SK-N-SH (cell line): Measurements from ENCODE around the gene SLC5A12. TPM values are rescaled to one million over a fixed set of nuclear protein-coding genes. Genes with fewer than 3 reads are reported as not detected.

Experiments
- CTCF ChIA-PET: fragments of 300-600, 350-600 bp; formaldehyde crosslinking; extraction: SDS; loops from one replicate; lab custom pipeline; 2021; lab: Yijun Ruan, JAX
- POLR2A ChIA-PET: fragments of 350-600 bp; sonication (Branson Sonifier 250); formaldehyde crosslinking; extraction: SDS; loops from one replicate; lab custom pipeline; 2020; ENCODE audit warnings: antibody characterized with exemption, inconsistent platforms; lab: Yijun Ruan, JAX
- DNase-seq: peaks from one replicate; pipeline ENCODE4 v3.0.0; 2012
- H2AFZ ChIP-seq: fragments of 200-600 bp; sonication (generic); 2 replicates; pipeline ENCODE4 v1.8.1; 2016; ENCODE audit warnings: antibody characterized with exemption, mild to moderate bottlenecking, low read depth
- H3F3A ChIP-seq: fragments of 200-600 bp; sonication (generic); replicated peaks from 2 replicates; pipeline ENCODE3; 2016; ENCODE audit warnings: antibody characterized with exemption, mild to moderate bottlenecking; ENCODE audit not compliant: insufficient read depth
- H3K27ac ChIP-seq, 2 experiments: fragments of 200-500 bp in 1 of 2; fragments of 200-600 bp in 1 of 2; sonication (Bioruptor generic) in 1 of 2; sonication (generic), shearing (Covaris generic) in 1 of 2; 2 replicates each; pipeline versions ENCODE4 v1.5.1 to v1.6.1; 2014 to 2016; ENCODE audit warnings: low read depth in 2 of 2, inconsistent platforms in 1 of 2, low read length in 1 of 2, mild to moderate bottlenecking in 1 of 2, mixed read lengths in 1 of 2
- H3K27me3 ChIP-seq: fragments of 200-600 bp; sonication (generic), shearing (Covaris generic); 2 replicates; pipeline ENCODE4 v1.6.1; 2016; ENCODE audit warnings: mixed run types; ENCODE audit not compliant: insufficient read depth
- H3K36me3 ChIP-seq, 2 experiments: fragments of 200-500 bp in 1 of 2; fragments of 200-600 bp in 1 of 2; sonication (Bioruptor generic) in 1 of 2; sonication (generic) in 1 of 2; replicated peaks in 1 of 2; 2 replicates each; pipeline versions ENCODE3 to v1.5.1; 2014 to 2016; ENCODE audit warnings: low read length in 1 of 2, mild to moderate bottlenecking in 1 of 2; ENCODE audit not compliant: insufficient read depth in 2 of 2, control insufficient read depth in 1 of 2
- H3K4me1 ChIP-seq, 2 experiments: fragments of 200-500 bp in 1 of 2; fragments of 200-600 bp in 1 of 2; sonication (Bioruptor generic) in 1 of 2; sonication (generic), shearing (Covaris generic) in 1 of 2; 2 replicates each; pipeline versions ENCODE4 v1.5.1 to v1.6.1; 2014 to 2016; ENCODE audit warnings: low read depth in 1 of 2, low read length in 1 of 2, mixed run types in 1 of 2; ENCODE audit not compliant: insufficient read depth in 2 of 2, control insufficient read depth in 1 of 2
- H3K4me2 ChIP-seq: fragments of 200-600 bp; sonication (generic), shearing (Covaris generic); 2 replicates; pipeline ENCODE4 v1.6.1; 2017; ENCODE audit warnings: mixed run types
- H3K4me3 ChIP-seq, 2 experiments: fragments of 200-500 bp in 1 of 2; fragments of 200-600 bp in 1 of 2; sonication (Bioruptor generic) in 1 of 2; sonication (generic), shearing (Covaris generic) in 1 of 2; 2 replicates each; pipeline versions ENCODE4 v1.5.1 to v1.8.1; 2014 to 2016; ENCODE audit warnings: low read depth in 2 of 2, inconsistent platforms in 1 of 2, low read length in 1 of 2, mild to moderate bottlenecking in 1 of 2, mixed read lengths in 1 of 2, moderate library complexity in 1 of 2
- H3K79me2 ChIP-seq: fragments of 200-600 bp; sonication (generic); 2 replicates; pipeline ENCODE4 v1.8.1; 2017; ENCODE audit warnings: mild to moderate bottlenecking; ENCODE audit not compliant: insufficient read depth
- H3K9ac ChIP-seq: fragments of 200-600 bp; sonication (generic); 2 replicates; pipeline ENCODE4 v1.6.1; 2017; ENCODE audit warnings: mixed run types
- H3K9me2 ChIP-seq: fragments of 200-600 bp; sonication (generic); 2 replicates; pipeline ENCODE4 v1.6.1; 2017; ENCODE audit warnings: mixed run types
- H3K9me3 ChIP-seq: fragments of 200-600 bp; sonication (generic); 2 replicates; pipeline ENCODE4 v1.6.1; 2017; ENCODE audit warnings: mixed run types, mild to moderate bottlenecking, moderate library complexity
- H4K20me1 ChIP-seq: fragments of 200-600 bp; sonication (generic); 2 replicates; pipeline ENCODE4 v1.6.1; 2017; ENCODE audit warnings: mild to moderate bottlenecking, mixed run types; ENCODE audit not compliant: insufficient read depth
- CHD2 ChIP-seq: fragments of 150-350 bp; IDR thresholded peaks from 2 replicates; pipeline ENCODE4 v1.6.1; 2018; ENCODE audit warnings: low read length; ENCODE audit not compliant: partially characterized antibody
- FOSL2 ChIP-seq: IDR thresholded peaks from 2 replicates; pipeline ENCODE4 v1.4.0; 2012; ENCODE audit warnings: low read depth, mild to moderate bottlenecking, moderate library complexity, borderline replicate concordance
- FOXJ3 ChIP-seq: sonication (generic); formaldehyde crosslinking; IDR thresholded peaks from 2 replicates; pipeline ENCODE4 v1.5.1; 2020; ENCODE audit warnings: mild to moderate bottlenecking, missing genetic modification reagents
- NFIC ChIP-seq: IDR thresholded peaks from 2 replicates; pipeline ENCODE4 v1.4.0; 2012; ENCODE audit warnings: borderline replicate concordance
- NRF1 ChIP-seq: IDR thresholded peaks from 2 replicates; pipeline ENCODE4 v1.6.1; 2012; ENCODE audit warnings: low read depth, mild to moderate bottlenecking, low read length
- RCOR1 ChIP-seq: fragments of 150-350 bp; IDR thresholded peaks from 2 replicates; pipeline ENCODE4 v1.6.1; 2017; ENCODE audit warnings: antibody characterized with exemption, low read length
- RFX5 ChIP-seq: IDR thresholded peaks from 2 replicates; pipeline ENCODE4 v1.6.1; 2012; ENCODE audit warnings: mild to moderate bottlenecking, improper control_type of control experiment, low read length
- RXRA ChIP-seq: IDR thresholded peaks from 2 replicates; pipeline ENCODE4 v1.4.0; 2012; ENCODE audit warnings: low read depth, mild to moderate bottlenecking, borderline replicate concordance
- SIN3A ChIP-seq: IDR thresholded peaks from 2 replicates; pipeline ENCODE4 v1.6.1; 2012; ENCODE audit warnings: low read depth, mild to moderate bottlenecking, low read length, moderate library complexity, borderline replicate concordance
- YY1 ChIP-seq: IDR thresholded peaks from 2 replicates; pipeline ENCODE4 v1.4.0; 2012; ENCODE audit warnings: low read depth, mild to moderate bottlenecking
- WGBS: methylation state at CpG from one replicate; pipeline ENCODE4 v1.1.6; 2017; ENCODE audit warnings: low lambda C conversion rate; 5-methylcytosine and 5-hydroxymethylcytosine counted together
- polyA plus RNA-seq, 3 experiments: library from polyadenylated mRNA; depleted of rRNA; stranded (reverse); fragments of >200 nt; gene quantifications; 2 replicates each; pipeline ENCODE4 v1.2.3, GENCODE V29; 2012
- TF ChIP-seq, protein P1 (sequence below): IDR thresholded peaks from 2 replicates; pipeline ENCODE4 v1.4.0; 2012; ENCODE audit warnings: low read depth, borderline replicate concordance
- TF ChIP-seq, protein P2 (sequence below): fragments of 200-600 bp; sonication (generic); IDR thresholded peaks from 2 replicates; pipeline ENCODE4 v1.6.1; 2017; ENCODE audit warnings: antibody characterized with exemption, mild to moderate bottlenecking, moderate library complexity
- TF ChIP-seq, protein P3 (sequence below): IDR thresholded peaks from 2 replicates; pipeline ENCODE4 v1.4.0; 2012; ENCODE audit warnings: low read depth, borderline replicate concordance
- TF ChIP-seq, protein P4 (sequence below): fragments of 150-350 bp; IDR thresholded peaks from 2 replicates; pipeline ENCODE4 v1.6.1; 2017; ENCODE audit warnings: antibody characterized with exemption, low read length, low read depth, borderline replicate concordance
- TF ChIP-seq, protein P5 (sequence below): IDR thresholded peaks from 2 replicates; pipeline ENCODE4 v1.4.0; 2012; ENCODE audit warnings: low read depth

The SLC5A12 gene
- polyA plus RNA-seq, 1 of the 3 experiments (the other 2 are of a cell fraction): 0.03 TPM

DNA sequence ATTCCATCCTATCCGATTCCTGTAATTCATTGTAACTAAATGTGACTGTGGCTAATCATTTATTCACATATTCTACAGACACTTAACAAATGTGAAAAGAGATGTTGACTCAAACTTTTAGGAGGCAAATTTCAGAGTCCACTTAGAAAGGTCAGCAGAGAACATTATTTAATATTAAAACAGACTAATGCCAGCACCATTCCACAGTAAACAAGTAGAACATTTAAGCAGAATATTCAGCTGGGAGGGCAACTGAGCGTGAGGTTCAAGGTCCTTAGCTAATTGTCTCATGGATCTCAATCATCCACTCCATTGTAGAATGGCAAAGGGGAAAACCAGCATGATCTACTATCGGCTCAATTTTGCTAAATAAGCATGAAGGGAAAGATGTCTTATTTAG is 5.1 kb upstream of the SLC5A12 start:
- Histone ChIP-seq H3K4me1 (peaks cover 0 to 3% of the 10 kb centered on the region in 2 experiments; a peak in 1 of 4 replicates), H3K9me2 (no peaks in the 10 kb centered on the region), H3K79me2 (no peaks in the 10 kb centered on the region), H2AFZ (no peak overlapping the region), H3K36me3 (no peaks in the 10 kb centered on the region), H3K27ac (no peak overlapping the region), H3K27me3 (no peaks in the 10 kb centered on the region), H3K4me2 (no peak overlapping the region), H3K9ac (no peak overlapping the region), H3K9me3 (no peaks in the 10 kb centered on the region), H3F3A (no peaks in the 10 kb centered on the region), H3K4me3 (no peak overlapping the region), H4K20me1 (no peaks in the 10 kb centered on the region)
- ChIA-PET POLR2A (no interaction called here), CTCF (no interaction called here)
- TF ChIP-seq, protein P1, sequence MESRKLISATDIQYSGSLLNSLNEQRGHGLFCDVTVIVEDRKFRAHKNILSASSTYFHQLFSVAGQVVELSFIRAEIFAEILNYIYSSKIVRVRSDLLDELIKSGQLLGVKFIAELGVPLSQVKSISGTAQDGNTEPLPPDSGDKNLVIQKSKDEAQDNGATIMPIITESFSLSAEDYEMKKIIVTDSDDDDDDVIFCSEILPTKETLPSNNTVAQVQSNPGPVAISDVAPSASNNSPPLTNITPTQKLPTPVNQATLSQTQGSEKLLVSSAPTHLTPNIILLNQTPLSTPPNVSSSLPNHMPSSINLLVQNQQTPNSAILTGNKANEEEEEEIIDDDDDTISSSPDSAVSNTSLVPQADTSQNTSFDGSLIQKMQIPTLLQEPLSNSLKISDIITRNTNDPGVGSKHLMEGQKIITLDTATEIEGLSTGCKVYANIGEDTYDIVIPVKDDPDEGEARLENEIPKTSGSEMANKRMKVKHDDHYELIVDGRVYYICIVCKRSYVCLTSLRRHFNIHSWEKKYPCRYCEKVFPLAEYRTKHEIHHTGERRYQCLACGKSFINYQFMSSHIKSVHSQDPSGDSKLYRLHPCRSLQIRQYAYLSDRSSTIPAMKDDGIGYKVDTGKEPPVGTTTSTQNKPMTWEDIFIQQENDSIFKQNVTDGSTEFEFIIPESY: no peak
- TF ChIP-seq RFX5 (no peak), CHD2 (no peak), FOXJ3 (CRISPR knock-in tag) (no peak), RXRA (no peak), NFIC (no peak), FOSL2 (no peak), YY1 (no peak), NRF1 (no peak), SIN3A (no peak), RCOR1 (no peak)
- TF ChIP-seq, protein P2, sequence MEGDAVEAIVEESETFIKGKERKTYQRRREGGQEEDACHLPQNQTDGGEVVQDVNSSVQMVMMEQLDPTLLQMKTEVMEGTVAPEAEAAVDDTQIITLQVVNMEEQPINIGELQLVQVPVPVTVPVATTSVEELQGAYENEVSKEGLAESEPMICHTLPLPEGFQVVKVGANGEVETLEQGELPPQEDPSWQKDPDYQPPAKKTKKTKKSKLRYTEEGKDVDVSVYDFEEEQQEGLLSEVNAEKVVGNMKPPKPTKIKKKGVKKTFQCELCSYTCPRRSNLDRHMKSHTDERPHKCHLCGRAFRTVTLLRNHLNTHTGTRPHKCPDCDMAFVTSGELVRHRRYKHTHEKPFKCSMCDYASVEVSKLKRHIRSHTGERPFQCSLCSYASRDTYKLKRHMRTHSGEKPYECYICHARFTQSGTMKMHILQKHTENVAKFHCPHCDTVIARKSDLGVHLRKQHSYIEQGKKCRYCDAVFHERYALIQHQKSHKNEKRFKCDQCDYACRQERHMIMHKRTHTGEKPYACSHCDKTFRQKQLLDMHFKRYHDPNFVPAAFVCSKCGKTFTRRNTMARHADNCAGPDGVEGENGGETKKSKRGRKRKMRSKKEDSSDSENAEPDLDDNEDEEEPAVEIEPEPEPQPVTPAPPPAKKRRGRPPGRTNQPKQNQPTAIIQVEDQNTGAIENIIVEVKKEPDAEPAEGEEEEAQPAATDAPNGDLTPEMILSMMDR: no peak
- TF ChIP-seq, protein P3, sequence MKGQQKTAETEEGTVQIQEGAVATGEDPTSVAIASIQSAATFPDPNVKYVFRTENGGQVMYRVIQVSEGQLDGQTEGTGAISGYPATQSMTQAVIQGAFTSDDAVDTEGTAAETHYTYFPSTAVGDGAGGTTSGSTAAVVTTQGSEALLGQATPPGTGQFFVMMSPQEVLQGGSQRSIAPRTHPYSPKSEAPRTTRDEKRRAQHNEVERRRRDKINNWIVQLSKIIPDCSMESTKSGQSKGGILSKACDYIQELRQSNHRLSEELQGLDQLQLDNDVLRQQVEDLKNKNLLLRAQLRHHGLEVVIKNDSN: no peak
- TF ChIP-seq, protein P4, sequence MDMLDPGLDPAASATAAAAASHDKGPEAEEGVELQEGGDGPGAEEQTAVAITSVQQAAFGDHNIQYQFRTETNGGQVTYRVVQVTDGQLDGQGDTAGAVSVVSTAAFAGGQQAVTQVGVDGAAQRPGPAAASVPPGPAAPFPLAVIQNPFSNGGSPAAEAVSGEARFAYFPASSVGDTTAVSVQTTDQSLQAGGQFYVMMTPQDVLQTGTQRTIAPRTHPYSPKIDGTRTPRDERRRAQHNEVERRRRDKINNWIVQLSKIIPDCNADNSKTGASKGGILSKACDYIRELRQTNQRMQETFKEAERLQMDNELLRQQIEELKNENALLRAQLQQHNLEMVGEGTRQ: no peak
- TF ChIP-seq, protein P5, sequence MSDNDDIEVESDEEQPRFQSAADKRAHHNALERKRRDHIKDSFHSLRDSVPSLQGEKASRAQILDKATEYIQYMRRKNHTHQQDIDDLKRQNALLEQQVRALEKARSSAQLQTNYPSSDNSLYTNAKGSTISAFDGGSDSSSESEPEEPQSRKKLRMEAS: no peak
- no peak for DNase-seq
- WGBS: 65% methylated on average over 3 of the region's 3 CpGs
